Brain microvascular endothelial cell (primary cell): Measurements from ENCODE around the gene CERS1.

Experiments used
- DNase-seq: peaks from one replicate; pipeline ENCODE4 v3.0.0-alpha.2; 2020
- H3K27ac ChIP-seq: fragments of 250-450 bp; sonication (Bioruptor Pico); 2 replicates; pipeline ENCODE4 v1.5.1; 2020; ENCODE audit warnings: mild to moderate bottlenecking, moderate library complexity
- H3K27me3 ChIP-seq: fragments of 250-450 bp; sonication (Bioruptor Pico); replicated peaks from 2 replicates; pipeline ENCODE4 v1.5.1; 2020; ENCODE audit warnings: mild to moderate bottlenecking
- H3K36me3 ChIP-seq: fragments of 250-450 bp; sonication (Bioruptor Pico); replicated peaks from 2 replicates; pipeline ENCODE4 v1.5.1; 2020; ENCODE audit warnings: mild to moderate bottlenecking
- H3K4me3 ChIP-seq: 2 replicates; pipeline ENCODE4 v1.5.1; 2011; ENCODE audit warnings: low read depth, mild to moderate bottlenecking, control low read depth, low read length, moderate library complexity
- in situ Hi-C: cut with HindIII; loops from 2 replicates; pipeline ENCODE4 v1.10.0; 2017; ENCODE audit warnings: low sequenced_read_pairs, low pct_ligation_motif_present
- TF ChIP-seq, protein P1 (sequence below): IDR thresholded peaks from 2 replicates; pipeline ENCODE4 v1.5.1; 2011; ENCODE audit warnings: low read depth, mild to moderate bottlenecking, moderate library complexity, low read length, control low read depth, inconsistent platforms; ENCODE audit errors: missing control alignments

CERS1 gene

GRCh38 chr19:18855647-18856384, 40.1 kb downstream of the CERS1 start:
- TF ChIP-seq, protein P1, sequence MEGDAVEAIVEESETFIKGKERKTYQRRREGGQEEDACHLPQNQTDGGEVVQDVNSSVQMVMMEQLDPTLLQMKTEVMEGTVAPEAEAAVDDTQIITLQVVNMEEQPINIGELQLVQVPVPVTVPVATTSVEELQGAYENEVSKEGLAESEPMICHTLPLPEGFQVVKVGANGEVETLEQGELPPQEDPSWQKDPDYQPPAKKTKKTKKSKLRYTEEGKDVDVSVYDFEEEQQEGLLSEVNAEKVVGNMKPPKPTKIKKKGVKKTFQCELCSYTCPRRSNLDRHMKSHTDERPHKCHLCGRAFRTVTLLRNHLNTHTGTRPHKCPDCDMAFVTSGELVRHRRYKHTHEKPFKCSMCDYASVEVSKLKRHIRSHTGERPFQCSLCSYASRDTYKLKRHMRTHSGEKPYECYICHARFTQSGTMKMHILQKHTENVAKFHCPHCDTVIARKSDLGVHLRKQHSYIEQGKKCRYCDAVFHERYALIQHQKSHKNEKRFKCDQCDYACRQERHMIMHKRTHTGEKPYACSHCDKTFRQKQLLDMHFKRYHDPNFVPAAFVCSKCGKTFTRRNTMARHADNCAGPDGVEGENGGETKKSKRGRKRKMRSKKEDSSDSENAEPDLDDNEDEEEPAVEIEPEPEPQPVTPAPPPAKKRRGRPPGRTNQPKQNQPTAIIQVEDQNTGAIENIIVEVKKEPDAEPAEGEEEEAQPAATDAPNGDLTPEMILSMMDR = no peak
- in situ Hi-C loops = loop anchor here (25.0 kb wide), 1 partner anchor 269 kb away; the partner anchor contains the start of gene REX1BD
- Histone ChIP-seq H3K36me3 (peaks cover 94% of the 10 kb centered on the region), H3K27me3 (no peaks in the 10 kb centered on the region), H3K27ac (no peak overlapping the region), H3K4me3 (no peak overlapping the region)
- DNase-seq = no peak

DNA sequence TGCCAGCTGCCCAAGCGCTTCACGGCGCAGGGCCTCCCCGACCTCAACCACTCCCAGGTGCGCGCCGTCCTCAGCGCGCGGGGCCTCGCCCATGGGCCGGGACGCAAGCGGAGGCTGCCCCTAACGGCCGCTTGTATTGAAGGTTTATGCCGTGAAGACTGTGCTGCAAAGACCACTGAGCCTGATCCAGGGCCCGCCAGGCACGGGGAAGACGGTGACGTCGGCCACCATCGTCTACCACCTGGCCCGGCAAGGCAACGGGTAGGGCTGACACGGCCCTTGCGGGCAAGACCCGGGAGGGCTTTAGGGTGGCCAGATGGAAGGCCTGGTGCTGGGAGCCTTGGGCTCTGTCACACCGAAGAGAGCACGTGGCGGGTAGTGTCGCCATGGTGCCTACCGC, 41.0 kb downstream of the CERS1 start:
- Histone ChIP-seq H3K4me3 (no peak overlapping the region), H3K36me3 (peaks cover 94% of the 10 kb centered on the region)

DNA sequence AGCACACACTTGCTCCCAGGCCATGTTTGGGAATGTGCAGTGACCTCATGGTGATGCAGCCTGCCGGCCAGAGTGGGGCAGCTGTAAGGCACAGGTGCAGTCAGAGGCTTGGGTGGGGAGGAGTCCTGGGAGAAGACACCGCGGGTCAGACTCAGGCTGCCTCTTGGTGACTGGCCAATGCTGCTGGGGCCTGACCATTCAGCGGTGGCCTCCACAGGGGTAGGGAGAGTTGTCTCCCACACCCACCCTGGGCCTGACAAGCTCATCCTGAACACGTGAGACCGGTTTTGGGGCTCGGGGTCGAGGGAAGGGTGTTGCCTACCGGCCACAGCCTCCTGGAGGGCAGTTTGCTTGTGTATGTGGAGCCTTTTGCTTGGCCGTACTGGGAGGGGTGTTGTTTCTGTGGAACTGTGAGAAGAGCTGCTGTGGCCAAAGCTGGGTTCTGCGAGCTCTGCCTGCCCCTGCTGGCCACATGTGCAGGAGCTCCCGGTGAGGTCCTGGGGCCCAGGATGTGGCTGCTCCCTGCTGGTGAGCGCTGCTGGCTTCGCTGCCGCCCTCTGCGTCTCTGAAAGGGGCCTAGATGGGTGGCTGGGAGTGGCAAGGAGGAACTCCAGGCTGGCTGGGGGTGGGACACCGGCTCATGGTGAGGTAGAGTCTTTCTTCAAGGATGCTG, 42.1 kb downstream of the CERS1 start:
- no peak overlapping the region for H3K4me3 ChIP-seq
- no peak for DNase-seq
- H3K27me3 ChIP-seq = no peaks in the 10 kb centered on the region
- no peak overlapping the region for H3K27ac ChIP-seq
- TF ChIP-seq, protein P1 = peak; percentile 16
- H3K36me3 ChIP-seq = peaks cover 90% of the 10 kb centered on the region
- in situ Hi-C loops = loop anchor here (25.0 kb wide), 1 partner anchor 267 kb away; the partner anchor contains the start of gene REX1BD

More for the DNA sequence above, 41.0 kb downstream of the CERS1 start:
- H3K27ac ChIP-seq = no peak overlapping the region
- H3K27me3 ChIP-seq = no peaks in the 10 kb centered on the region
- TF ChIP-seq, protein P1 = no peak
- no peak for DNase-seq
- in situ Hi-C loops = loop anchor here (25.0 kb wide), 1 partner anchor 268 kb away; the partner anchor contains the start of gene REX1BD

DNA sequence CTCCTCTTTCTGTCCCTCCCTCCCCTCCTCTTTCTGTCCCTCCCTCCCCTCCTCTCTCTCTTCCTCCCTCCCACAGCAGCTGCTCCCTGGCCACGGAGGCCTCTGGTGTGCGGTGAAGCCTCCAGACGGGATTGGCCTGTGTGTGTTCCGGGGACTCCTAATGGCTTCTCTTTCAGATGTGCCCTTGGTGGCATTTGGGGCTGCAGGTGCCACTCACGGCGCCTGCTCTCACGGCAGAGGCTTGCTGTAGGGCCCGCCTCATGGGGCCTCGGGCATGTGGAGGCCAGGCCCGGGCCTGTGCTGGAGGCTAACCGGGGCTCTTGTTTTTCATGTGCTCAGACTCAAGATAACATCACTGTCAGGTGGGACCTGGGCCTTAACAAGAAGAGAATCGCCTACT, 43.3 kb downstream of the CERS1 start:
- H3K36me3 ChIP-seq = peaks cover 84% of the 10 kb centered on the region
- no peak overlapping the region for H3K27ac ChIP-seq
- DNase-seq = no peak

DNA sequence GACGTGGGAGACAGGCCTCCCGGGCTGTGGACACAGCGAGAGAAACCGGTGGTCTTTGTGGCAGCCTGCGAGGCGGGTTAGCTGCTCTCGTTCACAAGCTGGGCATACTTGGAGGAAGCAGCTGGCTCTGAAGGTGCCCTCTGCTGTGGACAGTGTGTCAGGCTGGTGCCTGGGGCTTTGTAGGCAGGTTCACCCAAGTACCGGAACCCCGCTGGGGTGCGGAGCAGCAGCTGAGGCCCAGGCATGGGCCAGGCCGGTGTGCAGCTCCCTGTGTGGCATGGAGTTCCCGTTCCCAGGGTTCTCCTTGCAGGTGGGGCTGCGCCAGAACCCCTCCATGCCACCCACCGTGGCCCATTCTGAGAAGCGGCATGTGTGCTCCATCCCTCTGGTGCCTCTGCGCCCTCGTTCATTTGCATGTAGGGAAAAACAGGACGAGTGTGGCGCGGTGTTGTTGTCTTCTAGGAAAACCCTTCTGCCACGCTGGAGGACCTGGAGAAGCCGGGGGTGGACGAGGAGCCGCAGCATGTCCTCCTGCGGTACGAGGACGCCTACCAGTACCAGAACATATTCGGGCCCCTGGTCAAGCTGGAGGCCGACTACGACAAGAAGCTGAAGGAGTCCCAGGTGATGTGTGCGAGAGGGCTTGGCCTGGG, 44.2 kb downstream of the CERS1 start:
- Histone ChIP-seq H3K36me3 (peaks cover 75% of the 10 kb centered on the region), H3K27me3 (no peaks in the 10 kb centered on the region), H3K4me3 (no peak overlapping the region), H3K27ac (no peak overlapping the region)
- TF ChIP-seq, protein P1 = no peak
- in situ Hi-C loops = loop anchor here (25.0 kb wide), 1 partner anchor 264 kb away; the partner anchor contains the start of gene REX1BD
- no peak for DNase-seq

More for the DNA sequence above, 43.3 kb downstream of the CERS1 start:
- H3K27me3 ChIP-seq = no peaks in the 10 kb centered on the region
- H3K4me3 ChIP-seq = no peak overlapping the region
- TF ChIP-seq, protein P1 = no peak
- in situ Hi-C loops = loop anchor here (25.0 kb wide), 1 partner anchor 265 kb away; the partner anchor contains the start of gene REX1BD
